Sigmoid colon (tissue), 4 donors: ENCODE results near the gene SORCS2.

Experiments
- CTCF ChIP-seq, 4 experiments: fragments of 450-650 bp in 3 of 4; fragments of 200-600 bp in 1 of 4; IDR thresholded peaks; one replicate each; pipeline ENCODE4 v1.5.1; 2016 to 2019; ENCODE audit warnings: antibody characterized with exemption in 4 of 4, mild to moderate bottlenecking in 3 of 4, moderate library complexity in 2 of 4
- EP300 ChIP-seq, 4 donors: sonication (generic); formaldehyde crosslinking; IDR thresholded peaks; one replicate each; pipeline ENCODE4 v1.6.1; 2017; ENCODE audit warnings: antibody characterized with exemption in 4 of 4
- POLR2A ChIP-seq, 2 donors: fragments of 450-650 bp; IDR thresholded peaks; one replicate each; pipeline ENCODE4 v1.6.1; 2016; ENCODE audit warnings: antibody characterized with exemption in 2 of 2, mild to moderate bottlenecking in 2 of 2, moderate library complexity in 2 of 2
- POLR2AphosphoS5 ChIP-seq, 4 donors: sonication (generic); formaldehyde crosslinking; IDR thresholded peaks; one replicate each; pipeline ENCODE4 v1.6.1; 2017; ENCODE audit warnings: antibody characterized with exemption in 4 of 4

GRCh38 chr4:7309181-7309580 lies 116.8 kb downstream of the SORCS2 start:
- TF ChIP-seq CTCF (IDR thresholded peaks at IDR 0.05) (no peak), POLR2A (IDR thresholded peaks at IDR 0.05) (no peak), EP300 (IDR thresholded peaks at IDR 0.05) (no peak), POLR2AphosphoS5 (IDR thresholded peaks at IDR 0.05) (no peak)
